HG03558 (cell line): ENCODE results near the gene NIPBL.

ENCODE experiments used
- ATAC-seq: cut with Tn5 transposase; IDR thresholded peaks from one replicate; pipeline ENCODE4 v1.9.1; 2021; ENCODE audit warnings: moderate number of reproducible peaks; ENCODE audit not compliant: unreplicated experiment; ENCODE audit errors: extremely low read depth

The NIPBL gene

GRCh38 chr5:36944607-36945225, 68.1 kb downstream of the NIPBL start:
- ATAC-seq = no peak

DNA sequence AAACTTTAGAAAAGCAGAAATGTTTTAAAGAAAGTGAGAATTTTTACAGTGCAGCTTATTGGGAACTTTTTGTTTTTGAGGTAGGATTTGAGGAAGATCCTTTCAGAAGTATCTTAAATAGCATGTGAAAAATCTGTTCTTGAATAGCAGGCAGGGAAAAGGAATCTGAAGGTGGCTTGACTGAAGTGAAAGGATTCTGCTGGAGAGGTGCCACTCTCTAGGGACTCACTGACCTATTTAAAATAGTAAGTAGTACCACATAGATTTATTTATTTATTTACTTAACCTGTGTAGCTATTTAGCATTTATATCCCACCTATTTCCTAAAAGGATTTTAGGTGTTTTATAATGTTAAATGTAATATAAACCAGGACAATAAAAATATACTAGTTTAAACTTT, 69.1 kb downstream of the NIPBL start:
- no peak for ATAC-seq

DNA sequence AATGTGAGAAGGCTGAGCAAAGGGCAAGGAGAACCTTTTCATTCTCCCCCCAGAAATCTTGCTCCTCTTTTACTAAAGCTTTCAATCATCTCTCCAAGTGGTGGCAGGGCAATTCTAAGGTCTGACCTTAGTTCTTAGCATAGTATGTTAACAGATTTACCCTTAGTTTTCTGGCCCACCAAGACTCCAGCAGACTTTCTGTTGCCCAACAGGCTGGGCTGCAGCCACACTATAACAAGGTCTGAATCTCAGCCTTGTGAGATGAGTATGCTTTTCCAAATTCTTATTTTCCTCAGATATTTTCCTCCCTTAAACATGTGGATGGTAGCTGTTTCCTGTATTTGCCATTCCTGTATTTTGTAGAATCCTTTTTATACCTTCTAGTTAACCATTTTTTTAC, 69.5 kb downstream of the NIPBL start:
- no peak for ATAC-seq

DNA sequence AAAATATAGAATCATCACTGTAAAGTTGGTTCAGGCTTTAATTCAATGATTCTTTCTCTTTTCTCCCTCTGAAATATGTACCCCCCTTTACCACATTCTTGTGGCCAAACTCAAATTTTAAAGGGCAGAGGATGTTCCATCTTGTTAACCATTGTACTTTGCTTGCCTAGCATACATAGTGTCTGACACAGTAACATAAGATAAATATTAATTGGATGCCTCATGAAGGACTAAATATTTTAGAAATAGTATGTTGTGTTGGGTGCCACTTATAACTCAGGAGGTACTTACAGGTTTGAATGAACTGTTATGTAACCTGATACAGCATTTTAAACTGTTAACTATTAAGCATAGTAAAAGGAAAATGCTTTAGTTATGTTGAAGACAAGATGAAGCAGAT, 71.5 kb downstream of the NIPBL start:
- ATAC-seq = no peak

GRCh38 chr5:36948650-36949049, 72.1 kb downstream of the NIPBL start:
- no peak for ATAC-seq

- ATAC-seq = no peak
Measured at GRCh38 chr5:36949593-36949992, 73.0 kb downstream of the NIPBL start.

GRCh38 chr5:36950586-36951457, 74.3 kb downstream of the NIPBL start:
- ATAC-seq = no peak

- ATAC-seq = no peak
Measured at GRCh38 chr5:36953043-36953442, 76.5 kb downstream of the NIPBL start.

GRCh38 chr5:36957953-36958537, 81.5 kb downstream of the NIPBL start:
- no peak for ATAC-seq

- no peak for ATAC-seq
Measured at GRCh38 chr5:36958612-36959011, 82.0 kb downstream of the NIPBL start.

DNA sequence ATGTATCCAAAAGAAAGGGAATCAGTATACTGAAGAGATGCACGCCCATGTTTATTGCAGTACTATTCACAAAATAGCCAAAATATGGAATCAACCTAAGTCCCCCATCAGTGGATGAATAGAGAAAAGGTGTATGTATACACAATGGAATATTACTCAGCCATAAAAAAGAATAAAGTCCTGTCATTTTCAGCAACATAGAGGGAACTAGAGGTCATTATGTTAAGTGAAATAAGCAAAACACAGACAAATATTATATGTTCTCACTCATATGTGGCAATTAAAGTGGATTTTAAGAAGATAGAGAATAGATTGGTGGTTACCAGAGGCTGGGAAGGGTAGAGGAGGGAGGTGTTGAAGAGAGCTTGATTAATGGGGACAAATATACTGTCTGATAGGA, 88.6 kb downstream of the NIPBL start:
- no peak for ATAC-seq

GRCh38 chr5:36969700-36970395, 93.3 kb downstream of the NIPBL start:
- ATAC-seq = no peak

GRCh38 chr5:36978196-36978595, 101.6 kb downstream of the NIPBL start:
- ATAC-seq = no peak

- no peak for ATAC-seq
Measured at GRCh38 chr5:36982146-36982545, 105.6 kb downstream of the NIPBL start.

- no peak for ATAC-seq
Measured at GRCh38 chr5:36985387-36985786, 108.8 kb downstream of the NIPBL start.

GRCh38 chr5:36988396-36988795, 111.8 kb downstream of the NIPBL start:
- no peak for ATAC-seq

DNA sequence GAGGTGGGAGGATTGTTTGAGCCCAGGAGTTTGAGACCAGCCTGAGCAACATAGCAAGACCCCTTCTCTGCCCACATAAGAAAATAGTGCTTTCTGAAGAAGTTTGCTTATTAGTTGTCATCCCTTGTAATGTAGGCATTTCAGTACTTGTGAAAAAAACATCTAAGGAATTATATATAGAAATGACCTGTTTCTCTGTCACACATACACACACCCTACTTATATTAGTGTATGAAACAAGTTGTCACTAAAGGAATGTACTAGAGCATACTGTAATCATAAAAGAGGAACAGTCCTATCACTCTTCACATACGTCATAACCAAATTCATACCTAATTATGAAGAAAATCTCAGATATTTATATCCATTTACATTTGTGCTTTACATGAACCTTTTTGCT, 122.0 kb downstream of the NIPBL start:
- ATAC-seq = no peak

DNA sequence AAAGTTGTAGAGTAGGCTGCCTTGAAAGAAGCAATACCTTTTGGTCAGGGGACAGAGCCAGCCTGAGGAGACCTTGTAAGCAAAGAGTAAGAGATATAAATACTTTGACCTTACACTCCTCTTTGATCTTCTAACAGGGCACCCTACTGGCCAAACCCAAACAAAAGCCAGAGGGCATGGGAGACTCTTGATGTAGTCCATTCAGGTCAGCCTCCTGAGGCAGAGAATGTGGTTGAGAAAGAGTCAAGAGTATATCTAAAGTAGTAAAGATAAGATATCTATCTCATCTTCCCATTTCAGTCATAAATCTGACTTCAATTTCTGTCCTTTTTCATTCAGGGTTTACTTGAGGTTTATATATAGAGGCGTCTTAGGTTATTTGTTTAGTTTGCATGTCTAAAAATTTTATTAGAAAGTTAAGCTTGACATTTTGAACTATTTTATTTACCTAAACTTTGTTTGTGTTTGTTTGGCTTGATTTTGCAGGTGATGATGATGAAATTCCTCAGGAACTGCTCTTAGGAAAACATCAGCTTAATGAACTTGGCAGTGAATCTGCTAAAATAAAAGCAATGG, 125.7 kb downstream of the NIPBL start:
- no peak for ATAC-seq

GRCh38 chr5:37005252-37005651, 128.7 kb downstream of the NIPBL start:
- no peak for ATAC-seq

DNA sequence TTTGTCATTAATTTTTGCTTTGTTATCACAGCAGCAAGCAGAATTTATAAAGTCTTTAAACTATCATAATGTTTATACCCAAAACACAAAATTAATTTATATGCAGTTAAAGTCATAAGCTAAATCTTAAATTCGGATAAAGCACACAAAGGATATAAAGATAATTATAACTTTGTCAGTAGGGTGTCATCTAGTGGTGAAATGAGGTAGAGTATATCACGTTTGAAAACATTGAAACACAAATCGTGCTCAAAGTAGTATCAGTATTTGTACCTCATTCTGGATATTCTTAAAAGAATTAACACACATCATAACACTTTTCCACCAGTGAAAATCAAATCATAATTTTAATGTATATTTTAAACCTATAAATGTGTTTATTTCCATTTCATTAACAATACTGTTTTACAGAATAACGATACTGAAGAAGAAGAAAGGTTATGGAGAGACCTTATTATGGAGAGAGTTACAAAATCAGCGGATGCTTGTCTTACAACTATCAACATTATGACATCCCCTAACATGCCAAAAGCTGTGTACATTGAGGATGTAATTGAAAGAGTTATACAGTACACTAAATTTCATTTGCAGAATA, 129.5 kb downstream of the NIPBL start:
- no peak for ATAC-seq
